GM12892 (cell line): ENCODE results near the gene C5orf15.

Experiments
- DNase-seq: peaks from one replicate; pipeline ENCODE4 v3.0.0; 2011; ENCODE audit not compliant: insufficient read length
- FAIRE-seq: peaks from 2 replicates; lab custom pipeline; 2011; peaks lifted over from hg19 to GRCh38; lab: Jason Lieb, UNC
- POLR2A ChIP-seq: IDR thresholded peaks from 2 replicates; pipeline ENCODE4 v1.6.1; 2011; ENCODE audit warnings: low read depth, low read length, control low read depth
- POLR2AphosphoS5 ChIP-seq: IDR thresholded peaks from 2 replicates; pipeline ENCODE4 v1.6.1; 2011; ENCODE audit warnings: low read depth, low read length, control low read depth
- TAF1 ChIP-seq: IDR thresholded peaks from 2 replicates; pipeline ENCODE4 v1.6.1; 2011; ENCODE audit warnings: low read depth, mild to moderate bottlenecking, control low read depth, low read length, borderline replicate concordance

The C5orf15 gene

GRCh38 chr5:133974142-133974541, 5.7 kb upstream of the C5orf15 start:
- DNase-seq (no peak), FAIRE-seq (no peak)
- no peak for TF ChIP-seq POLR2AphosphoS5
- TF ChIP-seq TAF1: no peak
- TF ChIP-seq POLR2A: no peak

- TF ChIP-seq POLR2A: no peak
- no peak for TF ChIP-seq POLR2AphosphoS5
- TF ChIP-seq TAF1: no peak
- no peak for FAIRE-seq
Measured at GRCh38 chr5:133970325-133970909, 2.0 kb upstream of the C5orf15 start.

GRCh38 chr5:133969654-133970324, 1.4 kb upstream of the C5orf15 start:
- DNase-seq (no peak), FAIRE-seq (peak; percentile 75)
- TF ChIP-seq POLR2A (no peak), TAF1 (no peak), POLR2AphosphoS5 (no peak)

More at GRCh38 chr5:133970325-133970909, 2.0 kb upstream of the C5orf15 start:
- no peak for DNase-seq

GRCh38 chr5:133967698-133968203, 674 bp downstream of the C5orf15 start:
- FAIRE-seq: no peak

GRCh38 chr5:133967124-133967523, 1.3 kb downstream of the C5orf15 start:
- peak; percentile 14 for FAIRE-seq
- TF ChIP-seq TAF1: no peak
- no peak for TF ChIP-seq POLR2A
- no peak for TF ChIP-seq POLR2AphosphoS5
- no peak for DNase-seq

More at GRCh38 chr5:133967698-133968203, 674 bp downstream of the C5orf15 start:
- no peak for TF ChIP-seq POLR2AphosphoS5
- TF ChIP-seq POLR2A: no peak
- no peak for TF ChIP-seq TAF1
- no peak for DNase-seq

- DNase-seq: no peak
- FAIRE-seq: no peak
- TF ChIP-seq POLR2AphosphoS5 (no peak), POLR2A (no peak)
Measured at GRCh38 chr5:133966090-133966489, 2.3 kb downstream of the C5orf15 start.

- FAIRE-seq (no peak), DNase-seq (no peak)
- no peak for TF ChIP-seq POLR2AphosphoS5
- no peak for TF ChIP-seq POLR2A
Measured at GRCh38 chr5:133963493-133964128, 4.8 kb downstream of the C5orf15 start.

- DNase-seq (no peak), FAIRE-seq (no peak)
- TF ChIP-seq TAF1 (no peak), POLR2A (no peak), POLR2AphosphoS5 (no peak)
Measured at GRCh38 chr5:133962801-133963476, 5.5 kb downstream of the C5orf15 start.

- DNase-seq: no peak
- FAIRE-seq: no peak
- no peak for TF ChIP-seq POLR2AphosphoS5
- TF ChIP-seq POLR2A: no peak
- TF ChIP-seq TAF1: no peak
Measured at GRCh38 chr5:133962131-133962530, 6.3 kb downstream of the C5orf15 start.

GRCh38 chr5:133959643-133960042, 8.8 kb downstream of the C5orf15 start:
- peak; percentile 67 for FAIRE-seq
- DNase-seq: no peak
- TF ChIP-seq POLR2A: no peak
- no peak for TF ChIP-seq POLR2AphosphoS5
- no peak for TF ChIP-seq TAF1

GRCh38 chr5:133957591-133957990, 10.8 kb downstream of the C5orf15 start:
- DNase-seq: no peak

More at GRCh38 chr5:133957591-133957990, 10.8 kb downstream of the C5orf15 start:
- FAIRE-seq: no peak
- TF ChIP-seq POLR2AphosphoS5 (no peak), TAF1 (no peak), POLR2A (no peak)
